Liver (tissue), 10 donors: Measurements from ENCODE around the gene HEXB. TPM values are rescaled to one million over a fixed set of nuclear protein-coding genes. Genes with fewer than 3 reads are reported as not detected.
A peak's percentile ranks its signal among the peaks of the same experiment; 100 is the strongest.

Source experiments
- DNase-seq: peaks from one replicate; pipeline ENCODE4 v3.0.0-alpha.2; 2017; ENCODE audit warnings: low spot score
- H3K27ac ChIP-seq, 2 donors: one replicate each; pipeline ENCODE4 v1.7.0; 2013; ENCODE audit warnings: inconsistent platforms in 2 of 2, low read length in 2 of 2, control low read depth in 1 of 2, low read depth in 1 of 2, mild to moderate bottlenecking in 1 of 2
- H3K27me3 ChIP-seq, 4 donors: one replicate each; pipeline versions ENCODE4 v1.6.1 to v1.7.0; 2013; ENCODE audit warnings: low read length in 3 of 4, inconsistent platforms in 1 of 4, mild to moderate bottlenecking in 1 of 4, moderate library complexity in 1 of 4; ENCODE audit not compliant: control insufficient read depth in 4 of 4, insufficient read depth in 4 of 4
- H3K36me3 ChIP-seq, 4 donors: one replicate each; pipeline versions ENCODE4 v1.6.1 to v1.7.0; 2013; ENCODE audit warnings: low read length in 3 of 4, mild to moderate bottlenecking in 3 of 4, low read depth in 1 of 4, moderate library complexity in 1 of 4; ENCODE audit not compliant: control insufficient read depth in 4 of 4, insufficient read depth in 3 of 4
- H3K4me1 ChIP-seq, 4 donors: one replicate each; pipeline versions ENCODE4 v1.6.1 to v1.7.0; 2013; ENCODE audit warnings: low read length in 3 of 4, mild to moderate bottlenecking in 3 of 4, moderate library complexity in 1 of 4; ENCODE audit not compliant: control insufficient read depth in 4 of 4, insufficient read depth in 4 of 4
- H3K4me3 ChIP-seq, 3 donors: one replicate each; pipeline versions ENCODE4 v1.6.1 to v1.7.0; 2013; ENCODE audit warnings: low read length in 3 of 3, control low read depth in 1 of 3, low read depth in 1 of 3, mild to moderate bottlenecking in 1 of 3
- H3K9ac ChIP-seq, 2 donors: one replicate each; pipeline ENCODE4 v1.7.0; 2013; ENCODE audit warnings: low read length in 2 of 2, mild to moderate bottlenecking in 2 of 2, moderate library complexity in 2 of 2, control low read depth in 1 of 2, low read depth in 1 of 2
- H3K9me3 ChIP-seq, 4 donors: one replicate each; pipeline versions ENCODE4 v1.6.1 to v1.7.0; 2013; ENCODE audit warnings: low read length in 3 of 4; ENCODE audit not compliant: control insufficient read depth in 4 of 4
- YY1 ChIP-seq: IDR thresholded peaks from 2 replicates; pipeline ENCODE4 v1.6.1; 2016; ENCODE audit warnings: antibody characterized with exemption, mild to moderate bottlenecking
- WGBS: extraction: QIAGEN DNeasy Blood & Tissue Kit; methylation state at CpG from one replicate; pipeline ENCODE4 v1.1.7; 2013; 5-methylcytosine and 5-hydroxymethylcytosine counted together
- polyA plus RNA-seq, 2 donors: library from polyadenylated mRNA; stranded (reverse) in 1 of 2; unstranded in 1 of 2; fragments of 200-250 nt in 1 of 2; fragments of >200 nt in 1 of 2; fragmentation: Nextera tagmentation in 1 of 2; extraction: Ambion mirVana in 1 of 2; gene quantifications; one replicate each; pipeline versions ENCODE4 v1.2.1 to v1.2.3, GENCODE V29; 2013 to 2015
- small RNA-seq: library from RNA; depleted of rRNA; stranded (forward); fragments of <200 nt; gene quantifications from one replicate; pipeline ENCODE3, GENCODE V24; 2014
- total RNA-seq, 2 donors: library from RNA; depleted of rRNA; stranded (reverse); fragments of >200 nt; gene quantifications; one replicate each; pipeline ENCODE4 v1.2.3, GENCODE V29; 2014
- TF ChIP-seq, protein P1 (sequence below): IDR thresholded peaks from 2 replicates; pipeline ENCODE4 v1.6.1; 2016; ENCODE audit warnings: antibody characterized with exemption
- donor health status: healthy.
- donor health status: healthy.
- donor health status: healthy.
- donor health status: healthy.
- donor health status: healthy.

The HEXB gene
- total and polyA plus RNA-seq, 4 donors = 67.7 to 84.5 (median 76.2) TPM

DNA sequence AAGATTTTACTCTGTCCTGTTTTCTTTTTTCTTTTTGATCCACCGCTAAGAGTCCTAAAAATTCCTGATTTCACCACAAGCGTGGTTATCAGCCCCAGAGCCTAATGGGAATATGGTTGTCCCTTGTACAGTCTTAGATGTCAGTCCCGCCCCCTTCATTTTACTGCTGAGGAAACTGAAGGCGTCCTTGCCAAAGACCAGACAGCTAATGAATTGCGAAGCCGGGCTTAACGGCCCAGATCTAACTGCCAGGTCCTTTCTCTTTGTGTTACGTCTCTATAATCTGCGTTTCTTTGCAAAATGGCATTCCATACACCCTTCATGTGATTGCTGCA, 82.5 kb downstream of the HEXB start:
- peaks cover 4 to 20% (median 13%) of the 10 kb centered on the region in 4 donors for H3K36me3 ChIP-seq
- H3K9me3 ChIP-seq = no peaks in the 10 kb centered on the region
- H3K4me3 ChIP-seq = peak overlapping the region; percentile 86 to 100 (median 96)
- peak overlapping the region; percentile 72 to 86 for H3K27ac ChIP-seq
- peak overlapping the region; percentile 2 to 81 for H3K9ac ChIP-seq
- H3K27me3 ChIP-seq = no peaks in the 10 kb centered on the region
- TF ChIP-seq, protein P1, sequence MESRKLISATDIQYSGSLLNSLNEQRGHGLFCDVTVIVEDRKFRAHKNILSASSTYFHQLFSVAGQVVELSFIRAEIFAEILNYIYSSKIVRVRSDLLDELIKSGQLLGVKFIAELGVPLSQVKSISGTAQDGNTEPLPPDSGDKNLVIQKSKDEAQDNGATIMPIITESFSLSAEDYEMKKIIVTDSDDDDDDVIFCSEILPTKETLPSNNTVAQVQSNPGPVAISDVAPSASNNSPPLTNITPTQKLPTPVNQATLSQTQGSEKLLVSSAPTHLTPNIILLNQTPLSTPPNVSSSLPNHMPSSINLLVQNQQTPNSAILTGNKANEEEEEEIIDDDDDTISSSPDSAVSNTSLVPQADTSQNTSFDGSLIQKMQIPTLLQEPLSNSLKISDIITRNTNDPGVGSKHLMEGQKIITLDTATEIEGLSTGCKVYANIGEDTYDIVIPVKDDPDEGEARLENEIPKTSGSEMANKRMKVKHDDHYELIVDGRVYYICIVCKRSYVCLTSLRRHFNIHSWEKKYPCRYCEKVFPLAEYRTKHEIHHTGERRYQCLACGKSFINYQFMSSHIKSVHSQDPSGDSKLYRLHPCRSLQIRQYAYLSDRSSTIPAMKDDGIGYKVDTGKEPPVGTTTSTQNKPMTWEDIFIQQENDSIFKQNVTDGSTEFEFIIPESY = no peak
- peak; percentile 1 for TF ChIP-seq YY1
- DNase-seq = peak; percentile 35
- under 1% methylated on average over 9 of the region's 9 CpGs for WGBS
- peaks cover 6 to 26% (median 23%) of the 10 kb centered on the region in 4 donors for H3K4me1 ChIP-seq

Small RNA genes lying within 50 kb of the gene (small RNA-seq; reads per million reads assigned to genes)
- not detected for gene RNU6-658P

Other genes with a start within 250 kb of the HEXB start
- 10 to 100 TPM; 20.7 to 34.4 TPM for gene ENC1, start 44.5 kb upstream of the HEXB start, total RNA-seq
- 1 to 10 TPM; 5.7 to 6.9 TPM for gene ENC1, start 44.5 kb upstream of the HEXB start, polyA plus RNA-seq
- 10 to 100 TPM; 33.9 to 41.0 TPM for gene GFM2, start 81.9 kb downstream of the HEXB start, total RNA-seq
- 10 to 100 TPM; 14.6 to 15.5 TPM for gene GFM2, start 81.9 kb downstream of the HEXB start, polyA plus RNA-seq
- gene NSA2, start 82.0 kb downstream of the HEXB start, total RNA-seq = 10 to 100 TPM; 26.7 to 31.4 TPM
- 10 to 100 TPM; 32.1 to 54.7 TPM for gene NSA2, start 82.0 kb downstream of the HEXB start, polyA plus RNA-seq
- 1 to 10 TPM; 1.0 to 5.0 TPM for gene FAM169A, start 181.2 kb downstream of the HEXB start, total RNA-seq
- gene FAM169A, start 181.2 kb downstream of the HEXB start, polyA plus RNA-seq = under 1 TPM; 0.58 to 0.83 TPM